ENCODE results near the gene VSX1.
A peak's percentile ranks its signal among the peaks of the same experiment; 100 is the strongest.

VSX1 gene

GRCh38 chr20:25058051-25058846, 23.7 kb downstream of the VSX1 start, which contains the start of gene ACSS1:
TSS of gene ACSS1 (minus strand) at chr20:25058139. CDS start at chr20:25058102, 37 bp downstream.
- Histone ChIP-seq H3K36me3 (ENCODE audit: low read depth) (no peaks in the 10 kb centered on the region), H3K27me3 (ENCODE audit: insufficient read depth, poor library complexity, severe bottlenecking) (peaks cover 3% of the 10 kb centered on the region), H3K4me3 (ENCODE audit: severe bottlenecking) (peak within 1 kb of the TSS; percentile 51), H3K4me1 (ENCODE audit: insufficient read depth, poor library complexity, severe bottlenecking) (no peaks in the 10 kb centered on the region), H3K27ac (ENCODE audit: poor library complexity, severe bottlenecking) (no peak within 1 kb of the TSS), H3K9me3 (ENCODE audit: severe bottlenecking) (no peaks in the 10 kb centered on the region)
- DNase-seq (ENCODE audit: low spot score) (peak; percentile 48), ATAC-seq (ENCODE audit: low read depth) (peak; percentile 53)
- TF ChIP-seq CTCF (IDR thresholded peaks at IDR 0.05; ENCODE audit: poor library complexity, severe bottlenecking): no peak

DNA sequence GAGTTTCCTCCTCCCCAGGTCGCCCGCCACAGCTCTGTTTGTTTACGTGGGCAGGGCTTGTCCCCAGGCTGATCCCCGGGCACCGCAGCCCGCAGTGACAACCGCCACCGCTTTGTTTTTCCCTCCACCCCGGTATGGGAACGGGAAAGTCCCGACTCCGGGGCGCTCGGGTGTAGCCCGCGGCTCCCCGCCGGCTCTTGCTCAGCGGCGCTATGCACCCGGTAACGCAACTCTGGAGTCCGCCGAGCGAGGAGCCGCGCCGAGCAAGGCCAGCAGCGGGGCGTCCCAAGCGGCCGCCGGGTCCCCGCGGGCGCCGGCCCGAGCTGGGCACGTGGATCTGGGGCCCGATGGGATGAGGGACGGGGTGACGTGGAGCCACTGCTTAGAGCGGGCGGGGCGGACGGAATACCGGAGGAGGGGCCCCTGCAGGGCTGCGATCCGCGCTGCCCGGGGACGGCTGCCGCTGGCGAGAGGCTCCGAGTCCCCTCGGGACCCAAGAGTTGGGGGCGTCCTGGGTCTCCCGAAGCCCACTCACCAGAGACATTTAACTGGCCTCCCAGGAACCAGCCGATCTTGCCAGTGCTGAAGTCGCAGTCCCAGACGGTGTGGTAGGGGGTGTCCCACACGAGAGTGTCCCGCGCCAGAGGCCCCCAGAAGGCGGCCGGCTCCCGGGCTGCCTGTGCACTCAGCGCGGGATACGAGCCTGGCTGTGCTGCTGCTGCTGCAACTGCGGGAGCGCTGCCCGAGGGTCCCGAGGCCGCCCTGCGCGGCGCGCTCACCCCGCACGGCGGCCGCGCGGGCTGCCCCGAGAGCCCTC, 24.5 kb downstream of the VSX1 start:
- H3K27me3 ChIP-seq (ENCODE audit: insufficient read depth, poor library complexity, severe bottlenecking): peaks cover 2% of the 10 kb centered on the region
- ATAC-seq (ENCODE audit: low read depth): peak; percentile 68
- TF ChIP-seq CTCF (IDR thresholded peaks at IDR 0.05; ENCODE audit: poor library complexity, severe bottlenecking): peak; percentile 13
- no peaks in the 10 kb centered on the region for H3K36me3 ChIP-seq (ENCODE audit: low read depth)
- H3K4me1 ChIP-seq (ENCODE audit: insufficient read depth, poor library complexity, severe bottlenecking): no peaks in the 10 kb centered on the region
- no peaks in the 10 kb centered on the region for H3K9me3 ChIP-seq (ENCODE audit: severe bottlenecking)
- DNase-seq (ENCODE audit: low spot score): no peak
- H3K27ac ChIP-seq (ENCODE audit: poor library complexity, severe bottlenecking): no peak overlapping the region
- peak overlapping the region; percentile 51 for H3K4me3 ChIP-seq (ENCODE audit: severe bottlenecking)

DNA sequence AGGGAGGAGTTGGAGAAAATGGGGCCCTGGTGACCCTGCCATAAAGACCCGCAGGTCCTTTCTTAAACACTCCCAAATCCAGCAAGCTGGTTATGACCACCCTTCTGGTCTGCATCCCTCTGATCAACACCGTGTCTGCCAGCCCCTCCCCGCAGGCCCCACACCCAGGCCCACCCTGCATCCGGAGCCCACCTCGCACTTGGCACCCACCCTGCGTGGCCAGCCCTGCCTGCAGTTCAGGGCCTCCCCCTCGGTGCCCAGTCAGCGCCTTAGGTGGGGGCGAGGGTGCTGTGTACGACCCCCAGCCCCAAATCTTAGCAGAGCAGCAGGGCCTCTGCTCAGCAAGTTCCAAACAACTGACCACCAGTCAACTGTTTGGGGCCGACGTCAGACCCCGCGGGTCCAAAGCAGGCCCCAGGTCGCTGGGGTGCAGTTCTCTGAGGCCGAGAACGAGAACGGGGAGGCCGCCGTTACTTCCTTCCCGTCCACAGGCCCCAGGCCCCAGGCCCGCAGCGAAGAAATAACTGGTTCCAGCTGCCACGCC, 25.2 kb downstream of the VSX1 start:
- no peak for TF ChIP-seq CTCF (IDR thresholded peaks at IDR 0.05; ENCODE audit: poor library complexity, severe bottlenecking)
- H3K27me3 ChIP-seq (ENCODE audit: insufficient read depth, poor library complexity, severe bottlenecking): no peaks in the 10 kb centered on the region
- H3K27ac ChIP-seq (ENCODE audit: poor library complexity, severe bottlenecking): no peak overlapping the region
- ATAC-seq (ENCODE audit: low read depth) (peak; percentile 19), DNase-seq (ENCODE audit: low spot score) (no peak)
- no peaks in the 10 kb centered on the region for H3K36me3 ChIP-seq (ENCODE audit: low read depth)
- H3K9me3 ChIP-seq (ENCODE audit: severe bottlenecking): no peaks in the 10 kb centered on the region
- H3K4me3 ChIP-seq (ENCODE audit: severe bottlenecking): peak overlapping the region; percentile 51
- no peaks in the 10 kb centered on the region for H3K4me1 ChIP-seq (ENCODE audit: insufficient read depth, poor library complexity, severe bottlenecking)

- Histone ChIP-seq H3K9me3 (ENCODE audit: severe bottlenecking) (no peaks in the 10 kb centered on the region), H3K4me1 (ENCODE audit: insufficient read depth, poor library complexity, severe bottlenecking) (no peaks in the 10 kb centered on the region), H3K27me3 (ENCODE audit: insufficient read depth, poor library complexity, severe bottlenecking) (no peaks in the 10 kb centered on the region), H3K4me3 (ENCODE audit: severe bottlenecking) (no peak overlapping the region), H3K36me3 (ENCODE audit: low read depth) (no peaks in the 10 kb centered on the region), H3K27ac (ENCODE audit: poor library complexity, severe bottlenecking) (no peak overlapping the region)
- no peak for ATAC-seq (ENCODE audit: low read depth)
- no peak for TF ChIP-seq CTCF (IDR thresholded peaks at IDR 0.05; ENCODE audit: poor library complexity, severe bottlenecking)
- DNase-seq (ENCODE audit: low spot score): no peak
These were observed 26.0 kb downstream of the VSX1 start for GRCh38 chr20:25055711-25056495.
